Osteoblast (primary cell): ENCODE data around the gene MAGI1. TPM values are rescaled to one million over a fixed set of nuclear protein-coding genes. Genes with fewer than 3 reads are reported as not detected.

Source experiments
- DNase-seq: peaks from one replicate; pipeline ENCODE4 v3.0.0; 2011; ENCODE audit warnings: low spot score, mixed read lengths; ENCODE audit not compliant: insufficient read length; ENCODE audit errors: missing footprints
- H2AFZ ChIP-seq: 2 replicates; pipeline ENCODE4 v1.6.0; 2011; ENCODE audit warnings: mild to moderate bottlenecking, low read length
- H3K27ac ChIP-seq: 2 replicates; pipeline ENCODE4 v1.5.1; 2011; ENCODE audit warnings: mild to moderate bottlenecking, low read depth, low read length, moderate library complexity
- H3K27me3 ChIP-seq: 2 replicates; pipeline ENCODE4 v1.6.0; 2012; ENCODE audit warnings: mild to moderate bottlenecking, control low read depth, inconsistent platforms, low read length, moderate library complexity; ENCODE audit not compliant: insufficient read depth
- H3K36me3 ChIP-seq: 2 replicates; pipeline ENCODE4 v1.5.1; 2011; ENCODE audit warnings: mild to moderate bottlenecking, low read length, control low read depth, moderate library complexity; ENCODE audit not compliant: insufficient read depth
- H3K4me1 ChIP-seq: 2 replicates; pipeline ENCODE4 v1.5.1; 2011; ENCODE audit warnings: mild to moderate bottlenecking, low read length, control low read depth, moderate library complexity; ENCODE audit not compliant: insufficient read depth
- H3K4me2 ChIP-seq: 2 replicates; pipeline ENCODE4 v1.6.0; 2011; ENCODE audit warnings: mild to moderate bottlenecking, low read length; ENCODE audit not compliant: insufficient read depth
- H3K4me3 ChIP-seq: fragments of 200-600 bp; sonication (generic); 3 replicates; pipeline ENCODE4 v1.5.1; 2012; ENCODE audit warnings: mild to moderate bottlenecking, low read length, inconsistent platforms; ENCODE audit not compliant: insufficient read depth
- H3K79me2 ChIP-seq: 2 replicates; pipeline ENCODE4 v1.6.0; 2012; ENCODE audit warnings: mild to moderate bottlenecking, low read length, control low read depth, inconsistent platforms; ENCODE audit not compliant: insufficient read depth
- H3K9me3 ChIP-seq: 2 replicates; pipeline ENCODE4 v1.5.1; 2011; ENCODE audit warnings: low read depth, low read length, control low read depth
- H4K20me1 ChIP-seq: 2 replicates; pipeline ENCODE4 v1.6.0; 2012; ENCODE audit warnings: mild to moderate bottlenecking, low read length, control low read depth; ENCODE audit not compliant: insufficient read depth
- CTCF ChIP-seq: IDR thresholded peaks from 2 replicates; pipeline ENCODE4 v1.5.1; 2011; ENCODE audit warnings: mild to moderate bottlenecking, low read depth, low read length, moderate library complexity; ENCODE audit errors: extremely low read depth
- total RNA-seq: library from RNA; depleted of rRNA; stranded (reverse); fragments of >200 nt; gene quantifications from 2 replicates; pipeline ENCODE4 v1.2.3, GENCODE V29; 2012

Gene MAGI1
- total RNA-seq, 1 donor: 66.6 TPM

GRCh38 chr3:65889707-65890099 lies 149.0 kb downstream of the MAGI1 start:
- H3K36me3 ChIP-seq: no peaks in the 10 kb centered on the region
- peaks cover 75% of the 10 kb centered on the region for H3K79me2 ChIP-seq
- peak overlapping the region; percentile 21 for H3K4me2 ChIP-seq
- peaks cover 34% of the 10 kb centered on the region for H3K4me1 ChIP-seq
- TF ChIP-seq CTCF: no peak
- peak overlapping the region; percentile 90 for H3K27ac ChIP-seq
- no peak overlapping the region for H3K4me3 ChIP-seq
- peaks cover 16% of the 10 kb centered on the region for H4K20me1 ChIP-seq
- no peaks in the 10 kb centered on the region for H3K27me3 ChIP-seq
- no peak overlapping the region for H2AFZ ChIP-seq
- no peaks in the 10 kb centered on the region for H3K9me3 ChIP-seq
- no peak for DNase-seq

GRCh38 chr3:65888980-65889706 lies 149.6 kb downstream of the MAGI1 start:
- Histone ChIP-seq H3K4me1 (peaks cover 30% of the 10 kb centered on the region), H3K4me2 (peak overlapping the region; percentile 81), H3K27me3 (no peaks in the 10 kb centered on the region), H3K4me3 (peak overlapping the region; percentile 26), H3K9me3 (no peaks in the 10 kb centered on the region), H3K27ac (peak overlapping the region; percentile 90), H3K36me3 (no peaks in the 10 kb centered on the region), H3K79me2 (peaks cover 77% of the 10 kb centered on the region), H4K20me1 (peaks cover 18% of the 10 kb centered on the region), H2AFZ (peak overlapping the region; percentile 32)
- DNase-seq: peak; percentile 94
- no peak for TF ChIP-seq CTCF

- Histone ChIP-seq H3K79me2 (peaks cover 73% of the 10 kb centered on the region), H3K4me3 (no peak overlapping the region), H3K36me3 (no peaks in the 10 kb centered on the region), H3K9me3 (no peaks in the 10 kb centered on the region), H3K27ac (peak overlapping the region; percentile 90), H3K4me1 (peaks cover 31% of the 10 kb centered on the region), H3K4me2 (no peak overlapping the region), H2AFZ (no peak overlapping the region), H4K20me1 (peaks cover 13% of the 10 kb centered on the region), H3K27me3 (no peaks in the 10 kb centered on the region)
- DNase-seq: no peak
- TF ChIP-seq CTCF: no peak
Observed at GRCh38 chr3:65888196-65888595, 150.5 kb downstream of the MAGI1 start.

GRCh38 chr3:65886391-65886790 lies 152.3 kb downstream of the MAGI1 start:
- Histone ChIP-seq H3K36me3 (no peaks in the 10 kb centered on the region), H2AFZ (no peak overlapping the region), H3K4me1 (peaks cover 34% of the 10 kb centered on the region), H3K27me3 (no peaks in the 10 kb centered on the region), H3K27ac (no peak overlapping the region), H3K4me2 (no peak overlapping the region), H4K20me1 (peaks cover 13% of the 10 kb centered on the region), H3K9me3 (no peaks in the 10 kb centered on the region), H3K4me3 (no peak overlapping the region), H3K79me2 (peaks cover 76% of the 10 kb centered on the region)
- TF ChIP-seq CTCF: no peak
- no peak for DNase-seq
